ENCODE data around the gene BUD31.
"Not testable (repeated sequence)": the region's sequence is repeated elsewhere in the genome, so short reads cannot be mapped to it uniquely, and the experiment has no call there.

Gene BUD31

DNA sequence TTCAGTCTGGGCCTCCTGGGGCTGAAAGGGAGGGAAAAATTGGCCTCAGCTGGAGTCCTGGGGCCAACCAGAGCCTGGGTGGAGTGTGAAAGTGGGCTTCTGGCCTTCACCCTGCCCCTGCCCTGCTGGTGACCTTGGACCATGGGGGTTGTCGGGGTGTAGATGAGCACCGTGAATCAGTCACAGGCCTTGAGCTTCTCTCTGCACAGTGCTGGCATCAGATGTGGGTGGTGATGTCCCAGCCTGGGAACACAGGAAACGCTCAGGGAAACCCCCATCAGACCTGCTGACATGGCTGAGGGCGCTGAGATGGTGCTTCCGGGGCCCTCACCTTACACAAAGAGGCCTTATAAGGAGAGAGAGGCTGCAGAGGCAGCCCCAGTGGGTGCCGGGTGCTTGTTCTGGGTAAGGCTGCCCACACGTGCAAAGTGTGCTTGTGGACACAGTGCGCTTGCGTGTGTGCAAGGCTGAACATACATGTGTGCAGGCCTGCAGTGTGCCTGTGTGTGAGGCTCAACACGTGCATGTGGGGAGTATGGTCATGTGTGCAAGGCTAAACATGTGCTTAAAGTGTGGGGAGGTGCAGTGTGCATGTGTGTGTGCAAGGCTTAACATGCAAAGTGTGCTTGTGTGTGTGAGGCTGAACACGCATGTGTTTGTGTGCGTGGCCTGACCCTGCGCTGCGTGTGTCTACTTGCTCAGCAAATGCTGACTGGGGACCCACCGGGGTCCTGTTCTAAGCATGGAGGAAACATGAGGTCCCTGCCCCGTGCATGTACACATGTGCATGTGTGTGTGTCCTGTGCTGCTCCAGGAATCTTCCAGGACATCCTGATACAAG lies 27.7 kb upstream of the BUD31 start:
- DNase-seq = no peak

DNA sequence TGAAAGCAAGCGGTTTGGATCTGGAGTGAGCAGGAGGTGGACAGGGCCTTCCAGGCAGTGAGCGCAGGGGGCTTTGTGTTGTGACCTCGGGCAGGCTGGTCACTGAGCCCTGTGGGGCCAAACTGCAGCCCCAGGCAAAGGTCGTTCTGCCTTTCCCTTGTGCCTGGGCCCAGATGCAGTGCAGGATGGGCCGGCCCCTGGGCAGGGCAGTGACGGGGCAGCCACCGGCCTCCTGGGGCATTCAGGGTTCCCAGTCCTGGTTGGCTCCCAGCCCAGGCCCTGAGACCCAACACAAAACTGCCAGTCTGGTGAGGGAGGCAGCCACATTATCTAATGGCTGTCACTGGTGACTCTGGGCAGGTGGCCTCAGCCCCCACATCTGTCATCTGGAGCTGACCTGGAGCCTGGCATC lies 27.1 kb upstream of the BUD31 start:
- DNase-seq = no peak

DNA sequence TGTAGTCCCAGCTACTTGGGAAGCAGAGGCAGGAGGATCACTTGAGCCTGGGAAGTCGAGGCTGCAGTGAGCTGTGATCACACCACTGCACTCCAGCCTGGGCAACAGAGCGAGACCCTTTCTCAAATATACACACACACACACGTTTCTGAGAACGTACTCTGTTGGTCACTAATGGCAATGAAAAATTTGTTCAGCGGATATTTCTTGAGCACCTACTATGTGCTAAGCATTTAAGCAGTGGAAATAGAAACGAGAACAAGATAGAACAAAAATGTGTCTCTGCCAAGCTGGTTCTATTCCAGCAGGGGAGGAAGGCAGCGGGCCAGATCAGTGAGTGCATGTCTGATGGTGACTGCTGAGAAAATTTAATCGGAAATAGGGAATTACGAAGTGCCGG lies 25.6 kb upstream of the BUD31 start:
- DNase-seq = no peak

DNA sequence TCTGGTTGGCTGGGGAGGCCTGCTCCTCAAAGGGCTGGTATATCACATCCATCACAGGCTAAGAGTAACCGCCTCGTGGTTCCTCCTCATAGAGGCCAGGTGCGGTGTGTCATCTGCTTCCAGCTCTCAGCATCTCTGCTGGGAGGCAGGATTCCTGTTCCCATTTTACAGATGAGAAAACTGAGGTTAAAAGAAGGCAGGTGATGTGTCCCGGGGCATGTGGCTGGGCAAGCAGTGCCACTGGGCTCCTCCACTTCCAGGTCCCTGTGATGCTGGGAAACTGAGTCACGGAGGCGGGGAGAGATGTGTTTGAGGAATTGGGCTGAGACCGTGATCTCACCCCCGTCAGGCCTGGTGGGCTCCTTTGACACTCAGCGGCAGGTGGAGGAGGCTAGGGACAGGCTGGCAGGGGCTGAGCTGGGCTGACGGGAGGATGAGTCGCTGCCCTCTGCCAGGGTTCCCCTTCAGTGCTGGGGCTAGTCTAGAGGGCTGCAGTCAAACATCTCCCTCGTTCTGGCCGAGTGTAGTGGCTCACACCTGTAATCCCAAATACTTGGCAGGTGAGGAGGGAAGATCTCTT lies 24.9 kb upstream of the BUD31 start:
- DNase-seq = no peak

DNA sequence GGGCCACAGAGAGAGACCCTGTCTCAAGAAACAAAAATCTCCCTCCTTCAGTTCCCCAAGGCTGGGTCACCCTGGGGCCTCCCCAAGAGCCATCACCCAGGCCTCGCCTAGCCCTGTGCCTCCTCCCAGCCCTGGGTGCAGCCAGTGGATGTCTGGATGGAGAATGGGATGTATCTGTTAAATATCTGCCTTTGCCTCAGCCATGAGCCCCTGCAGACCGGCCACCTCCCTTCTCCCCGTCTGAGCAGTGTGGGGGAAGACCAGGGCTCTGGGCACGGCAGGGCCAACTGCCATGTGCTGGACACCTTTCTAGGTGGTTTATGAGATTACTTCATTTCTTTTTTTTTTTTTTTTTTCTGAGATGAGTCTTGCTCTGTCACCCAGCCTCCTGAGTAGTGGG lies 24.2 kb upstream of the BUD31 start:
- DNase-seq = no peak

DNA sequence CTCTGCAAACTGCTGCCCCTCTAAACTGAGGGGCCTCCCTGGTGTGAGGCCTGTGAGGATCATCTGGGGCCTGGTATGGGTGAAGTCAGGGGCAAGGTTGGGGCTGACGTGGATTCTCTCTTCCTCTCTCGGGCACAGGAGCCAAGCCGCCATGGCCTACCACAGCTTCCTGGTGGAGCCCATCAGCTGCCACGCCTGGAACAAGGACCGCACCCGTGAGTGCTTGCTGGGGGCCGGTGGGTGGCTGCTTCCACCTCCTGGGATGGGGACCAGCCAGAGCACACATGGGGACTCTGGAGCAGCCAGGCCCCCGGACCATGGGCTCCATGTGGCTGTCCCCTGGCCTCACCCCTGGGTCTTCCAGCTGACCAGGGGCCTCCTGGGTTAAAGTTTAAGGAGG lies 23.2 kb upstream of the BUD31 start:
- no peak for DNase-seq

DNA sequence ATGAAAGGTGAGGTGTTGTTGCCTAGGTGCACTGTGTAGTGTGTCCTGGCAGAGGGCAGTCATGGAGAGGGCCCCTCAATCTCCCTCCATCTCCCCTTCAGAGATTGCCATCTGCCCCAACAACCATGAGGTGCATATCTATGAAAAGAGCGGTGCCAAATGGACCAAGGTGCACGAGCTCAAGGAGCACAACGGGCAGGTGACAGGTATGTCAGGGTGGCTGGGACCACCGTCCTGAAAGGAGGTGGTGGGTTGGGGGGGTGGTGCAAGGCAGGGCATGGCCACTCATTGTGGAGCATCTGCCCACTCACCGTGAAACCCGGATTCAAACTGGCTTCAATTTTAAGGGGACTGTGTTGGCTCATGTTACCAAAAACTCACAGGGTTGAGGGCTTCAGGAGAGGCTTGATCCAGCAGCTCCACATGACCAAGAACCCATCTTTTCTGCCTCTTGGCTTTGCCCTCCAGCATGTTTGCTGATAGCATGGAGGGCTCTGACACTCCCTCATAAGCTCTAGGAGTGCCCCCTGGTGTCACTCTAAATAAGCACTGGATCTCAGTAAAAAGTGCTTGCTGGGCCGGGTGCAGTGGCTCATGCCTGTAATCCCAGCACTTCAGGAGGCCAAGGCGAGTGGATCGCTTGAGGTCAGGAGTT lies 22.1 kb upstream of the BUD31 start:
- DNase-seq = peak; percentile 6 to 22

DNA sequence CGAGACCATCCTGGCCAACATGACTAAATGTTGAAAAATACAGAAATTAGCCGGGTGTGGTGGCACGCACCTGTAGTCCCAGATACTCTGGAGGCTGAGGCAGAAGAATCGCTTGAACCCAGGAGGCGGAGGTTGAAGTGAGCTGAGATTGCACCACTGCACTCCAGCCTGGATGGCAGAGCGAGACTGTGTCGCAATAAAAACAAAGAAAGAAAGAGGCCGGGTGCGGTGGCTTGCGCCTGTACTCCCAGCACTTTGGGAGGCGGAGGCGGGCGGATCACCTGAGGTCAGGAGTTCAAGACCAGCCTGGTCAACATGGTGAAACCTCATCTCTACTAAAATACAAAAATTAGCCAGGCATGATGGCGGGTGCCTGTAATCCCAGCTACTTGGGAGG lies 21.5 kb upstream of the BUD31 start:
- not testable (repeated sequence) for DNase-seq

DNA sequence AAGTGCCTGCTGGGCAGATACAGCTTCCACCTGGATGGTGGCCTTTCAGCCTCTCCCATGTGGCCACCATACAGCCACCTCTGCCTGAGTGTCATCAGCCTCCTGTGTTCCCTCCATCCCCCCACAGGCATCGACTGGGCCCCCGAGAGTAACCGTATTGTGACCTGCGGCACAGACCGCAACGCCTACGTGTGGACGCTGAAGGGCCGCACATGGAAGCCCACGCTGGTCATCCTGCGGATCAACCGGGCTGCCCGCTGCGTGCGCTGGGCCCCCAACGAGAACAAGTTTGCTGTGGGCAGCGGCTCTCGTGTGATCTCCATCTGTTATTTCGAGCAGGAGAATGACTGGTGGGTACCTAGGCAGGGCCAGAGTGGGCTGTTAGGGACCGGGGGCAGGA lies 20.9 kb upstream of the BUD31 start:
- no peak for DNase-seq

DNA sequence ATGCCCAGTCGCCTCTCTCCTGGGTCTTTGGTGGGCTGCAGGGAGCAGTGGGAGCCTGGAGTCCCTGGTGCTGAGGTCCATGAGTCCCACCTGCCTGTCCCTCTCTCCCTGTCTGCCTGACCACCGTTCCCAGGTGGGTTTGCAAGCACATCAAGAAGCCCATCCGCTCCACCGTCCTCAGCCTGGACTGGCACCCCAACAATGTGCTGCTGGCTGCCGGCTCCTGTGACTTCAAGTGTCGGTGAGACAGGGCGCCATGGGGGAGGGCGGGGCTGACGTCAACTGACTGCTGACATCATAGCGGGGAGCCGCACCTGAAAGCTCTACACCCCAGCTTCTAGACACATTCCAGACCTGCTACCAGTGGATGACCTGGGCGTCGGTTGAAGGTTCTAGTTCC lies 19.0 kb upstream of the BUD31 start:
- no peak for DNase-seq

DNA sequence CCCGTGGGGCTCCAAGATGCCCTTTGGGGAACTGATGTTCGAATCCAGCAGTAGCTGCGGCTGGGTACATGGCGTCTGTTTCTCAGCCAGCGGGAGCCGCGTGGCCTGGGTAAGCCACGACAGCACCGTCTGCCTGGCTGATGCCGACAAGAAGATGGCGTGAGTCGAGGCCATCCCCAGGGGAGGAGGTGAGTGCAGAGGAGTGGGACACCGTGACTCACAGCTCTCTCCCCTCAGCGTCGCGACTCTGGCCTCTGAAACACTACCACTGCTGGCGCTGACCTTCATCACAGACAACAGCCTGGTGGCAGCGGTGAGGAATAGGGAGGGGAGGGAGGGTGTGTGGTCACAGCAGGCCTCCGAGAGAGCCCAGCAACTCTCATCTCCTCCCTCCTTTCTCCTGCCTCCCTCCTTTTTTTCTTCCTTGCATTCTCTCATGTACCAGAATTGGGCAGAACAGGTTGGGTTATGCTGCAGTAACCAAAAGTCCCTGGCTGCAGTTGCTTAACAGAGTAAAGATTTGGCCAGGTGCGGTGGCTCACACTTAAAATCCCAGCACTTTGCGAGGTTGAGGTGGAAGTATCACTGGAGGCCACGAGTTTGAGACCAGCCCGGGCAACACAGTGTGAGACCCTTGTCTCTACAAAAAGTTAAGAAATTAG lies 17.7 kb upstream of the BUD31 start:
- no peak for DNase-seq

DNA sequence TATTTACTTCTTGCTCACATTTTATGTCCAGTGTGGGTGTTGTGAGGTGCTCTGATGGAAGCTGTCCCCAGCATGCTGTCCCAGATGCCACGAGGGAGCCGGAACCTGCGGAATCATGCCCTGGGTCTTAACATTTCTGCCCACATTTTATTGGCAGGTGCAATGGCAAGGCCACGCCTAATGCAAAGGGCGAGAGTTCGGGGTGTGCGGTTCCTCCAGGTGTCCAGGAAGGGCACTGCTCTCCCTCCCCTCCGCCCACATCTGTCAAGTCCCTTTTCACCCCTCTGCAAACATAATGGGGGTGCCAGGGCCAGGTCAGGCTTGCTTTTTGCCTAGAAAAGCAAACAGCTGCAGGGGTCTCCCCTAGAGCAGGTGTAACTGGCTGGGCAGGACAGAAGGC lies 16.7 kb upstream of the BUD31 start:
- no peak for DNase-seq

DNA sequence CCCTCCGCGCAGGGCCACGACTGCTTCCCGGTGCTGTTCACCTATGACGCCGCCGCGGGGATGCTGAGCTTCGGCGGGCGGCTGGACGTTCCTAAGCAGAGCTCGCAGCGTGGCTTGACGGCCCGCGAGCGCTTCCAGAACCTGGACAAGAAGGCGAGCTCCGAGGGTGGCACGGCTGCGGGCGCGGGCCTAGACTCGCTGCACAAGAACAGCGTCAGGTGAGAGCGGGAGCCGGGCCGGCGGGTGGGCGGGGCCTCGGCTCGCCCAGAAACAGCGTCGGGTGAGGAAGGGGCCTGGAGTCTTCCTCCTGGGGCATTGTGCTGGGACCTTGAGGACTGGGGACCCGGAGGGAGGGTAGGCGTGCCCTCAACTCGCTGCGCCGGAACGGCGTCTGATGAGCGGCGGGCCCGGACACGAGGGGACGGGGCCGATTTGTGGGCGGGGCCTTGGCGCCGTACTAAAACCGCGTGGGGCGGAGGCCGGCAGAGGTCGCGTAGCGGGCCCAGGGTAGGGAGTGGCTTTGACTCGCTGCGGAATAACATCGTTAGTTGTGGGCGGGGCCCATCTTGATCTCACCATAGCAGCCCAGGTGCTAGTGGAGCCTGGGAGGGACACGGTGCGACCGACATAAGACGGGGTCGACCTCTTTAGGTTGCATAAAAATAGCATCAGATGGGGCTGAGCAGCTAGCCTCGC lies 16.0 kb upstream of the BUD31 start:
- peak; percentile 79 to 85 for DNase-seq

DNA sequence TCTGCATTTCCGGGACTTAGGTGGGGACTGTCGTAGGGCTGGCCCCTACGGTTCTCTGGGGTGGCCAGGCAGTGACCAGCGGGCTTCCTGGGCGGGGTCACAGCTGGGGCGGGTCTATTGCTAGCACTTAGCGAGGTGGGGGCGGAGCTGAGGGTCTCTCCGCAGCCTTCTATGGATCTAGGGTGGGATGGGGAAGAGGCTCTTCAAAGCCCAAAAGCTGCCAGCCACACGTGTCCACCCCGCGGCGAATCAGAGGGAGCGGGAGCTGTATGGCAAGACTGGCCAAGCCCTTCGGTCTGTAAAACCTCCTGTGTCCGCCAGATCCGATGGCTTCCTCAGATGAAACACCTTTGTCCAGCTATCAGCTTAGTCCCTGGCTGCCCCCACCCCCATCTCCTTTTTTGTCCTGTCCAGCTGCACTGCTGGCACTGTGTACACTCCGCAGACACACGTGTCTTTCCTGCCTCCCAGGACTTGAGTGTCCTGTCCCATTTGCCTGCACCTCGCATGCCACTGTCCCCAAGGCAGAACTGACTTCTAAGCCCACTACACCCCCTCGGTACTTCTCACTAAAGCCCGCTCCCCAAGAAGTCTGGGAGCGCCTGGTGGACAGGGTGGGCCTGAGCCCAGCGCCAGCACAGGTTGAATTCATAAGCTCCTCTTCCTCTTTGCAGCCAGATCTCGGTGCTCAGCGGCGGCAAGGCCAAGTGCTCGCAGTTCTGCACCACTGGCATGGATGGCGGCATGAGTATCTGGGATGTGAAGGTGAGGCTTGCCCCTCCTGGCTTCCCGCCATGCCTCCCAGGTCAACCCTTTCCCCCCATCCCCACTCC lies 15.2 kb upstream of the BUD31 start:
- DNase-seq = peak; percentile 79 to 85

DNA sequence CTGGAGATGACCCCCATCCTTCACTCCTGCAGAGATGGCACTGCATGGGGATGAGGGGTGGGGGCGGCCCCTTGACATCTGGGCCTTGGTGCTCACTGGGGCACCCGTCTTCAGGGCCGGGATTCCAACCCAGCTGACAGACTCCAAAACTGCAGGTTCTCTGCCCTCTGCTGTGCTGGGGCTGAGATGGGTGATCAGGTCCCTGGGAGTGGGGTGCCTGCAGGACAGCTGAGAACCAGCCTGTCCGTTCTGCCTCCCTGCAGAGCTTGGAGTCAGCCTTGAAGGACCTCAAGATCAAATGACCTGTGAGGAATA lies 14.6 kb upstream of the BUD31 start:
- no peak for DNase-seq

DNA sequence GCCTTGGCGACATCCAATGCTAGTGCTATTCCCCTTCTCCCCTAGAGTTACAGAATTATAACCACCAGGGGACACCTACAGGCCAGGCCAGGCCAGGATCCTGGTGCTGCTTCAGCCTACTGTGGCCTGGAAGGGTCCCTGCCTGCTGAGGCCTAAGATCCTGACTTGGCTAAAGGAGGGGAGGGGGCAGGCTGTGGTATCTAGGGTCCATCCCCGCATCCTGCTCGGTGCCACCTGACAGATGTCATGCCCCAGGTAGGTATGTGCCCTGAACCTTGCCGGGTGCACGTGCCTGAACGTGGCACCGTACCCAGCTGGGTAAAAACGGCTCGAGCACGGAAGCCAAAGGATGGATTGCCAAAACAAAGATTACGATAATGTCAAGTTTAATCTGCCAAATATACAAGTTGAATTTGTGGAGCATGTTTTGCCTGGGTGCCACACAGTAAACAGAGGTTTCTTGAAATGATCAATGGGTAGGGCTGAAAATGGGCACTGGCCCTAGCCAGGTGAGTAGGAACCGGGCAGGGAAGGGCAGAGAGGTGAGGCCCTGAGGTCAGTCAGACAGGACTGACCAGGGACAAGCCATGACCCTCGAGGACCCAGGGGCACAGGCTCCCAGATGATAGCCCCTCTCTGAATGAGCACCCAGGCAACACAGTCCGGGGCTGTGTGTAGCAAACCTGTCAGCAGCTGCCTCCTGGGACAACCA lies 13.0 kb upstream of the BUD31 start:
- DNase-seq = no peak

DNA sequence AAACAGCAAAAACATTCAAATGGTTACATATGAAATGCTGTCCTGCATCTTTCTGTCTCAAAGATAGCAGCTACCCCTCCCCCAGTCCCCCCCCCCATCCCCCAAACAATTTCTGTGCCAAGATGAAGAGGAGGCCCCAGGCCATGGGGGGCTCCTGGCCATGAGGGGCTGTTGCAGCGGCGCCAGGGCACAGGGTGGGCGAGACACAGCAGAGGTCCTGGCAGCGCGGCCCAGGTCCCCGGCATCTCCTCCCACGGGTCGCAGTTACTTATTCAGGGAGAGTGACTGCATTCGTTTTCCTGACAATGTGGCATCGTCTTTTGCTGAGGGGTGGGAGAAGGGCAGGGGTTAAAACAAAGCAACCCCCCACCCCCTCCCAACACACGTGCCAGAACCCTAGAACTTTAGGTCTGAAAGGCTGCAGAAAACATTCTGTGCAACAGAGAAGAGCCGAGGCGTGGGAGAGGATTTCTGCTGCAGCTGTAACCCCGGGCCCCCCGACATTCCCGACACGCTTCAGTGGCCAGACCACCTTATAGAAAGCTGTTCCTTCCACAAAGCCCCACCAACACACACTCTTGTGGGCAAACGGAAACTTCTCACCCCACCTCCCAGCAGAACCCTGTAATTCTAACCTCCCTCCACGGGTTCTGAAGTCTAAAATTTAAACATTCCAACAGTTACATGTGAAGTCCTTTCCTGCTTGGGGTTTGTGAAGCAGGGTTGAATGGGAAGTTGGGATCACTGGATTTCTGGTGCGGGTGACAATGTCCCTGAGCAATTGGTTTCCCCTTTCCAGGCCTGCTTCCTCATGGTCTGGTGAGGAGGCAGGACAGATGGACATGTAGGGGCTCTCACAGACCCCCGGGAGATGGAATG lies 12.1 kb upstream of the BUD31 start:
- DNase-seq = no peak

DNA sequence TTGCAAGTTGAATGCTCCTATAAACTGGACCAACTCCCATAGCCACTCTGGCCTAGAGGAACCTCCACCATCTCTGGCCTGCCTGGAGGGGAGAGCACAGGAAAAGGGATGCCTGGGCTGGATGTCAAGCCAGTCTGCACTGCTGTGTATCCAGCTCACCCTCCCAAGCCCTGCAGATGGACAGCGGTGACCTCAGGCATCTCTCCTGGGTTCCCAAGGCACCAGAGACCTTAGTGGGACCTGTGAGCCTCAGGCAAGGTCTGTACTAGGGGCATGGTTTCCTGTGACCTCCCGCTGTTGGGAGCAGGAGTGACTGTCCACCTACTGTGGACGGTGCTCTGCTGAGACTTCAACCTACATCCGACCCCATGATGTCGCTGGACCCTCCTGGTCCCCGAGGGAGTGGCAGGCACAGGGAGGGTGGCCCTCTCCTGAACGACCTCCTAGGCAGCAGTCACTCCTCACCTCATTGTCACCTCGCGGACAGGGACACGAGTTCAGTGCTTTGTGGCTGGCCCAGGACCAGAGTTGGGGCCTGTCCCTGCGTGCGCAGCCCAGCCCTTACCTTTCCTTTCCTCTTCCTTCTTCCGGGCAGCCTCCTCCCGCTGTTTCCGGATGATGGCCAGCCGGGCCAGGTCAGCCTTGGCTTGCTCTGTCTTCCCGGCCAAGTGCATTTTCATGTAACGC lies 11.3 kb upstream of the BUD31 start:
- no peak for DNase-seq

DNA sequence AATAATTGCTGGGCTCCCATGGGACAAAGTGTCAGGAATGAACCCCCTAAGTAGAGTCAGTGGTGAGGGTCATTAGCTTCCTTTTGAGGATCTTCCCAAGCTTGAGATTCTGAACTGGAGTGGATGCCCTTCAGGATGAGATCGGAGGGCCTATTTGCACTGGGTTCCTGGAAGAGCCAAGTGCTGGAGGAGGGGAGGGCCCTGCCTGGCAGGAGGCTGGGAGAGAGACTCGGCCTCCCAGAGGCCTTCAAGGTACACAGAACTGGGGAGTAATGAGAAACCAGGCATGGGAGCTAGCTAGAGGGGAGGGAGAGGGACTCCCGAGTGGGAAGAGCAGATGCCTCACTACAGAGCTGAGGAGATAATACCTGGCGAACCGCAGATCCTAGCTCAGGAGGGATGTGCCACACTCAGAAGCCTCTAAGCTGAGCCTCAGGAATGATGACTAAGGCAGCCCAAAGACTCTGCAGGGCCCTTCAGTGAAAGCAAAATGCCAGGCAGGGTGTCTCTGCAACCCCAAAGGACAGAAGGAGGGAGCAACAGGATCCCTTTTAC lies 9.8 kb upstream of the BUD31 start:
- no peak for DNase-seq

DNA sequence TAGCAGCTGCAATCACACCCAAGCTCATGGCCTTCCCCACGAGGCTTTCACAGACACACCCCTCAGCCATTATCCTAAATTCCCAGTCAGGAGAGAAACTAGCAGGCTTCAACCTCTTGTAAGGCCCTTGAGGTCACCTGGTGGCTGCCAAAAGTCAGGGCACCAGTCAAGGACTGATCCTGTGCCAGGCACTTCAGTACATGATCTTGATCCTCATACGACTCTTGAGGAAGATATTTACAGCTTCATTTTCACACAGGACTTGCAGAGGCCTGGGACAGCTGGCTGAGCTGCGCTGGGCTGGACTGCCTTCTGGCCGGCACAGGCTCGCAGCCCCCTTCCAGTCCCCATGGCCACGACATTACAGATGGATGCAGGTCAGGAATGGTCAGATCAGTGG lies 9.2 kb upstream of the BUD31 start:
- no peak for DNase-seq

Measured in SHP77 (cell line).